ENCODE results near the gene AGRP. TPM values are rescaled to one million over a fixed set of nuclear protein-coding genes. Genes with fewer than 3 reads are reported as not detected.

AGRP gene, protein sequence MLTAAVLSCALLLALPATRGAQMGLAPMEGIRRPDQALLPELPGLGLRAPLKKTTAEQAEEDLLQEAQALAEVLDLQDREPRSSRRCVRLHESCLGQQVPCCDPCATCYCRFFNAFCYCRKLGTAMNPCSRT
- total RNA-seq (ENCODE audit: low replicate concordance) = not detected in 2 replicates
- long read RNA-seq = 0 reads

GRCh38 chr16:67483150-67483549 is at the start of gene AGRP:
Gene AGRP, minus strand, starts transcription at chr16:67483547. Its CDS starts 149 bp downstream, at chr16:67483398.
- no peaks in the 10 kb centered on the region for H3K9me3 Mint-ChIP-seq
- H3K4me1 Mint-ChIP-seq (ENCODE audit: unreplicated experiment) = peaks cover 8% of the 10 kb centered on the region
- H3K4me3 Mint-ChIP-seq = peak within 1 kb of the TSS; percentile 100
- no peaks in the 10 kb centered on the region for H3K27me3 Mint-ChIP-seq
- no peak for DNase-seq (ENCODE audit: extremely low spot score, unreplicated experiment)
- H3K36me3 Mint-ChIP-seq = no peaks in the 10 kb centered on the region
- no peak within 1 kb of the TSS for H3K27ac Mint-ChIP-seq
- TF ChIP-seq, protein P1, sequence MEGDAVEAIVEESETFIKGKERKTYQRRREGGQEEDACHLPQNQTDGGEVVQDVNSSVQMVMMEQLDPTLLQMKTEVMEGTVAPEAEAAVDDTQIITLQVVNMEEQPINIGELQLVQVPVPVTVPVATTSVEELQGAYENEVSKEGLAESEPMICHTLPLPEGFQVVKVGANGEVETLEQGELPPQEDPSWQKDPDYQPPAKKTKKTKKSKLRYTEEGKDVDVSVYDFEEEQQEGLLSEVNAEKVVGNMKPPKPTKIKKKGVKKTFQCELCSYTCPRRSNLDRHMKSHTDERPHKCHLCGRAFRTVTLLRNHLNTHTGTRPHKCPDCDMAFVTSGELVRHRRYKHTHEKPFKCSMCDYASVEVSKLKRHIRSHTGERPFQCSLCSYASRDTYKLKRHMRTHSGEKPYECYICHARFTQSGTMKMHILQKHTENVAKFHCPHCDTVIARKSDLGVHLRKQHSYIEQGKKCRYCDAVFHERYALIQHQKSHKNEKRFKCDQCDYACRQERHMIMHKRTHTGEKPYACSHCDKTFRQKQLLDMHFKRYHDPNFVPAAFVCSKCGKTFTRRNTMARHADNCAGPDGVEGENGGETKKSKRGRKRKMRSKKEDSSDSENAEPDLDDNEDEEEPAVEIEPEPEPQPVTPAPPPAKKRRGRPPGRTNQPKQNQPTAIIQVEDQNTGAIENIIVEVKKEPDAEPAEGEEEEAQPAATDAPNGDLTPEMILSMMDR (conservative IDR thresholded peaks at IDR 0.05) = no peak

GRCh38 chr16:67531247-67531646 is 47.9 kb upstream of the AGRP start:
- Mint-ChIP-seq H3K4me3 (peak overlapping the region; percentile 78), H3K27ac (peak overlapping the region; percentile 54), H3K27me3 (peaks cover 26% of the 10 kb centered on the region)

GRCh38 chr16:67530013-67530939 is 46.9 kb upstream of the AGRP start:
- H3K27ac Mint-ChIP-seq = peak overlapping the region; percentile 88
- H3K27me3 Mint-ChIP-seq = peaks cover 16% of the 10 kb centered on the region
- H3K9me3 Mint-ChIP-seq = no peaks in the 10 kb centered on the region
- TF ChIP-seq, protein P1 (conservative IDR thresholded peaks at IDR 0.05) = no peak
- peaks cover 23% of the 10 kb centered on the region for H3K4me1 Mint-ChIP-seq (ENCODE audit: unreplicated experiment)
- H3K36me3 Mint-ChIP-seq = no peaks in the 10 kb centered on the region
- H3K4me3 Mint-ChIP-seq = peak overlapping the region; percentile 95
- DNase-seq (ENCODE audit: extremely low spot score, unreplicated experiment) = peak; percentile 70

More at GRCh38 chr16:67531247-67531646, 47.9 kb upstream of the AGRP start:
- Mint-ChIP-seq H3K9me3 (no peaks in the 10 kb centered on the region), H3K4me1 (ENCODE audit: unreplicated experiment) (peaks cover 26% of the 10 kb centered on the region), H3K36me3 (no peaks in the 10 kb centered on the region)
- DNase-seq (ENCODE audit: extremely low spot score, unreplicated experiment) = no peak
- TF ChIP-seq, protein P1 (conservative IDR thresholded peaks at IDR 0.05) = no peak

DNA sequence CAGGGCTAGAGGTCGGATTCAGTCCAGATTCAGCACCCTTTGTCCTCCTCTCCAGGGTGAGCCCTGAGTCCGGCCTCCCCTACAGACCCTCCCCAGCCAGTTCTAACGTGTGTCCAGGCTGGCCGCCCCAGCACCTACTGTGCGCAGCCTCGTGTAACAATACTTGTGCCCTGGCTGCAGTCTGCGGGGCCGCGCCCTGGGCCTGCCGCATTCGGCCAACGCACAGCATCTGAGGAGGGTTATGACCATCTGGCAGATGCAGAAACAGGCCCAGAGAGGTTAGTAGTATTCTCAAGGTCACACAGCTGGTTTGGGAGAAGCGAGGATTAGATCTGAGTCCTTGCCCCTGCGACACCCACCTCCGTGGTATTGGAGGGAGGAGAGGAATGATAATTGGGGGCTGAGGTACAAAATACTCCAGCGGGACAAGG is 46.2 kb upstream of the AGRP start:
- H3K9me3 Mint-ChIP-seq = no peaks in the 10 kb centered on the region
- peaks cover 20% of the 10 kb centered on the region for H3K27me3 Mint-ChIP-seq
- peak; percentile 68 for DNase-seq (ENCODE audit: extremely low spot score, unreplicated experiment)
- peak overlapping the region; percentile 95 for H3K4me3 Mint-ChIP-seq
- TF ChIP-seq, protein P1 (conservative IDR thresholded peaks at IDR 0.05) = no peak
- H3K36me3 Mint-ChIP-seq = no peaks in the 10 kb centered on the region
- H3K27ac Mint-ChIP-seq = peak overlapping the region; percentile 88
- H3K4me1 Mint-ChIP-seq (ENCODE audit: unreplicated experiment) = peaks cover 27% of the 10 kb centered on the region

DNA sequence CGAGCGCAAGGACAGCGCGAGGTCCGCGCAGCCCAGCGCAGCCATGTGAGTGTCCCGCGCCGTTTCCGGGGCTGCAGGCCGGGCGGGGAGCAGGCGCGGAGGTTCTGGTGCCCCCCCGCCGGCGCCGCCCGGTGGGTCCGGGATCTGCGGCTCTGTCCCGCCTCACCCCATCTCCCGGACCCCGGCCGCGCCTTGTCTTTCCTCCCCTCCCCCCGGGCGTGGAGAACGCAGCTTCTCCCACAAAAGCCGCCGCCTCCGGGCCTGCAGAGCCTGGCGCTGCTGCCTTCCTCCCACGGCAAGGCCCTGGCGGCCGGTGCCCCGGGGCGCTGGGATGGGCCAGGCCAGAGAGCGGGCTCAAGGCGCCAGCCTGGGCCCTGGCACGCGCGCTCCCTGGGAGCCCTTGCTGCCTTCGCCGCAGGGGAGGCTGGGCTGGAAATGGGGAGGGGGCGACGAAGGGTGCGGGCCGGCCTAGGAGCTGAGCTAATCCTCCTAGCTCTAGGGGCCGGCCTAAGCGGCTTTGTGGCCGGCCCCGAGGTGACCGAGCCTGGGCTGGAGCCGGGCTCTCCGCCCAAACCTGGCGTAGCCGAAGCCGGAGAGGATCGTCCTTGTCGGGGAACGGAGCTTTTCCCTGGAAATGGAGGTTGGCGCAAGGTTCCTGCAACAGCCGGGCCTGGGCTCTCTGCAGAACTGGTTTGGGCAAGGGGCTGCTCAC is 45.7 kb upstream of the AGRP start:
- Mint-ChIP-seq H3K27me3 (peaks cover 21% of the 10 kb centered on the region), H3K4me3 (peak overlapping the region; percentile 95), H3K36me3 (no peaks in the 10 kb centered on the region), H3K4me1 (ENCODE audit: unreplicated experiment) (peaks cover 27% of the 10 kb centered on the region), H3K9me3 (no peaks in the 10 kb centered on the region), H3K27ac (peak overlapping the region; percentile 88)
- peak; percentile 74 for DNase-seq (ENCODE audit: extremely low spot score, unreplicated experiment)
- TF ChIP-seq, protein P1 (conservative IDR thresholded peaks at IDR 0.05) = no peak

Measured in type B pancreatic cell (in vitro differentiated cells).